Activated B cell treated with CpG ODN at 0.5 μM for 24 hours (primary cell): ENCODE data around the gene ADGRG1. TPM values are rescaled to one million over a fixed set of nuclear protein-coding genes. Genes with fewer than 3 reads are reported as not detected.

Source experiments
- ATAC-seq: fragments of 200-7000 bp; cut with Tn5 transposase; one replicate; pipeline ENCODE4 v1.10.0; 2021; ENCODE audit warnings: low read depth, mild to moderate bottlenecking, moderate library complexity
- CTCF ChIA-PET: fragments of 350-600 bp; sonication (Branson Sonifier 250); formaldehyde crosslinking; loops from one replicate; lab custom pipeline; 2021; ENCODE audit warnings: antibody characterized with exemption; lab: Charles Lee
- POLR2A ChIA-PET: fragments of 350-600 bp; sonication (Branson Sonifier 250); formaldehyde crosslinking; loops from one replicate; lab custom pipeline; 2021; ENCODE audit warnings: antibody characterized with exemption; lab: Charles Lee
- DNase-seq: peaks from one replicate; pipeline ENCODE4 v3.0.0; 2022
- H3K27ac Mint-ChIP-seq: one replicate; pipeline ENCODE4 v1.8.0; 2020; ENCODE audit warnings: mixed read lengths
- H3K27me3 Mint-ChIP-seq: one replicate; pipeline ENCODE4 v1.8.0; 2021; ENCODE audit warnings: mixed read lengths
- H3K36me3 Mint-ChIP-seq: one replicate; pipeline ENCODE4 v1.8.0; 2021; ENCODE audit warnings: low read depth, mixed read lengths
- H3K4me1 Mint-ChIP-seq: one replicate; pipeline ENCODE4 v1.8.0; 2021; ENCODE audit warnings: mixed read lengths
- H3K4me3 Mint-ChIP-seq: one replicate; pipeline ENCODE4 v1.8.0; 2020; ENCODE audit warnings: mild to moderate bottlenecking, mixed read lengths
- H3K9me3 Mint-ChIP-seq: one replicate; pipeline ENCODE4 v1.8.0; 2020; ENCODE audit warnings: mixed read lengths
- intact Hi-C: fragments of 100-400 bp; cut with micrococcal nuclease; formaldehyde crosslinking; loops from one replicate; pipeline ENCODE4 v1.15.1; 2024
- total RNA-seq: library from RNA; stranded (reverse); gene quantifications from 2 replicates; pipeline ENCODE4 v1.2.3, GENCODE V29; 2022
- TF ChIP-seq, protein P1 (sequence below): fragments of 200-600 bp; IDR thresholded peaks from one replicate; pipeline ENCODE4 v1.8.0; 2022; ENCODE audit warnings: antibody characterized with exemption, mild to moderate bottlenecking

Gene ADGRG1
- total RNA-seq, 1 donor from 2014 or later: 0.13 TPM

DNA sequence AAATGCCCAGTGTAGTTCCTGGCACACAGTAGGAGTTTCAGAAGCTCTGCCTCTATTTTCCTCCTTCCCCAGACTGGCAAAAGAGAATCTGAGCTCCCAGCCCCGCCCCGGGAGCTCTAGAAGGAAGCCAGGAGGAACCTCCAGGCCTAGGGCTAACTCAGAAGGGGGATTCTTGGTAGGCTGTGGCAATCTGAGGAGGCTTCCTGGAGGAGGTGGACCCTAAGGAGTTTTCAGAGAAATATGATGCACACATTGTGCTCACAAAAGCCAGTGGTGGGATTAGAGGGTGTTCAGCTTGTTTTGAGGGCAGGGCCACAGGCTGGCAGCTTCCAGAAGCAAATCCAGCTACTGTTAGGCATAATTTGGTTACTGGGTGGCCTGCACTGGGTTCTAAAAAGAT is 10.0 kb downstream of the ADGRG1 start:
- H3K27ac Mint-ChIP-seq: no peak overlapping the region
- peaks cover 6% of the 10 kb centered on the region for H3K4me1 Mint-ChIP-seq
- TF ChIP-seq, protein P1, sequence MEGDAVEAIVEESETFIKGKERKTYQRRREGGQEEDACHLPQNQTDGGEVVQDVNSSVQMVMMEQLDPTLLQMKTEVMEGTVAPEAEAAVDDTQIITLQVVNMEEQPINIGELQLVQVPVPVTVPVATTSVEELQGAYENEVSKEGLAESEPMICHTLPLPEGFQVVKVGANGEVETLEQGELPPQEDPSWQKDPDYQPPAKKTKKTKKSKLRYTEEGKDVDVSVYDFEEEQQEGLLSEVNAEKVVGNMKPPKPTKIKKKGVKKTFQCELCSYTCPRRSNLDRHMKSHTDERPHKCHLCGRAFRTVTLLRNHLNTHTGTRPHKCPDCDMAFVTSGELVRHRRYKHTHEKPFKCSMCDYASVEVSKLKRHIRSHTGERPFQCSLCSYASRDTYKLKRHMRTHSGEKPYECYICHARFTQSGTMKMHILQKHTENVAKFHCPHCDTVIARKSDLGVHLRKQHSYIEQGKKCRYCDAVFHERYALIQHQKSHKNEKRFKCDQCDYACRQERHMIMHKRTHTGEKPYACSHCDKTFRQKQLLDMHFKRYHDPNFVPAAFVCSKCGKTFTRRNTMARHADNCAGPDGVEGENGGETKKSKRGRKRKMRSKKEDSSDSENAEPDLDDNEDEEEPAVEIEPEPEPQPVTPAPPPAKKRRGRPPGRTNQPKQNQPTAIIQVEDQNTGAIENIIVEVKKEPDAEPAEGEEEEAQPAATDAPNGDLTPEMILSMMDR: no peak
- CTCF ChIA-PET: no interaction called here
- intact Hi-C loops: no loop called here
- no peaks in the 10 kb centered on the region for H3K36me3 Mint-ChIP-seq
- DNase-seq: no peak
- no peak overlapping the region for H3K4me3 Mint-ChIP-seq
- H3K27me3 Mint-ChIP-seq: peaks cover 18% of the 10 kb centered on the region
- POLR2A ChIA-PET: no interaction called here
- H3K9me3 Mint-ChIP-seq: no peaks in the 10 kb centered on the region
- no peak for ATAC-seq

- Mint-ChIP-seq H3K9me3 (no peaks in the 10 kb centered on the region), H3K36me3 (no peaks in the 10 kb centered on the region), H3K4me1 (peaks cover 6% of the 10 kb centered on the region), H3K4me3 (no peak overlapping the region), H3K27ac (no peak overlapping the region), H3K27me3 (peaks cover 18% of the 10 kb centered on the region)
- CTCF ChIA-PET: no interaction called here
- intact Hi-C loops: no loop called here
- peak; percentile 25 for ATAC-seq
- TF ChIP-seq, protein P1: no peak
- POLR2A ChIA-PET: no interaction called here
- DNase-seq: no peak
These were observed 10.9 kb downstream of the ADGRG1 start for GRCh38 chr16:57639172-57639887.

DNA sequence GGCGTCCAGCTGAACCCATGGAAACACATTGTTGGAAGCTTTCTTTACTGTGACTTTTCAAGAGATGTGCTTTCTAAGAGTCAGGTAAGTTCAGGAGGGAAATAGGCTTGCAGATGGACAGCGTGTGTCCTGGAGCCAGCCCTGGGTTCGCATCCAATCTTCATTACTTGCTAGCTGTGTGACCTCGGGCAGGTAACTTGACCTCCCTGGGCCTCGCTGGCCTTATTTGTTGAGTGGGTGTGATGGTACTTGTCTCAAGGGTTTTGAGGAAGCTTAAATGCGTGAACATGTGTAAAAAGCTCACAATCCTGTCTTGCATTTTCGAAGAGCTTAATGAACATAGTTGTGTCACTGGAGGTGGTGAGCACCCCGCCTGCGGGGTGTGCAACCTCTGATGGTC is 11.8 kb downstream of the ADGRG1 start:
- POLR2A ChIA-PET: no interaction called here
- ATAC-seq (no peak), DNase-seq (no peak)
- CTCF ChIA-PET: interaction anchor here (0.8 to 1.4 kb wide), 2 partner anchors 9 to 49 kb away, joined by 3 read pairs; no protein-coding TSS in a partner anchor
- no peaks in the 10 kb centered on the region for H3K36me3 Mint-ChIP-seq
- intact Hi-C loops: no loop called here
- no peaks in the 10 kb centered on the region for H3K9me3 Mint-ChIP-seq
- peaks cover 18% of the 10 kb centered on the region for H3K27me3 Mint-ChIP-seq
- no peak overlapping the region for H3K4me3 Mint-ChIP-seq
- no peak overlapping the region for H3K27ac Mint-ChIP-seq
- H3K4me1 Mint-ChIP-seq: peaks cover 6% of the 10 kb centered on the region
- TF ChIP-seq, protein P1: no peak

- CTCF ChIA-PET: interaction anchor here (0.8 to 1.4 kb wide), 2 partner anchors 9 to 50 kb away, joined by 3 read pairs; no protein-coding TSS in a partner anchor
These were observed 12.2 kb downstream of the ADGRG1 start for GRCh38 chr16:57640612-57641011.

More at GRCh38 chr16:57640612-57641011, 12.2 kb downstream of the ADGRG1 start:
- H3K4me3 Mint-ChIP-seq: no peak overlapping the region
- no peak for ATAC-seq
- peaks cover 6% of the 10 kb centered on the region for H3K4me1 Mint-ChIP-seq
- DNase-seq: no peak
- intact Hi-C loops: no loop called here
- TF ChIP-seq, protein P1: no peak
- peaks cover 17% of the 10 kb centered on the region for H3K27me3 Mint-ChIP-seq
- POLR2A ChIA-PET: no interaction called here
- no peaks in the 10 kb centered on the region for H3K36me3 Mint-ChIP-seq
- no peak overlapping the region for H3K27ac Mint-ChIP-seq
- no peaks in the 10 kb centered on the region for H3K9me3 Mint-ChIP-seq
